GM12878 (cell line): ENCODE data around the gene SLC45A3. TPM values are rescaled to one million over a fixed set of nuclear protein-coding genes. Genes with fewer than 3 reads are reported as not detected.

Experiments
- CHD1 ChIP-seq: IDR thresholded peaks from 2 replicates; pipeline ENCODE4 v1.6.1; 2012; ENCODE audit warnings: low read depth, low read length, improper control_type of control experiment
- EED ChIP-seq: sonication (generic); IDR thresholded peaks from 2 replicates; pipeline ENCODE4 v1.6.1; 2016; ENCODE audit warnings: antibody characterized with exemption, low read depth
- MTA2 ChIP-seq: fragments of 450-650 bp; IDR thresholded peaks from 2 replicates; pipeline ENCODE4 v1.6.1; 2016; ENCODE audit warnings: low read depth, mild to moderate bottlenecking, moderate library complexity
- POLR2AphosphoS2 ChIP-seq: IDR thresholded peaks from 2 replicates; pipeline ENCODE4 v1.6.1; 2011; ENCODE audit warnings: low read depth, mild to moderate bottlenecking, low read length, improper control_type of control experiment, moderate library complexity
- RELA ChIP-seq: fragments of 450-650 bp; IDR thresholded peaks from 2 replicates; pipeline ENCODE4 v1.8.0; 2014; ENCODE audit warnings: borderline replicate concordance; ENCODE audit not compliant: partially characterized antibody
- SIX5 ChIP-seq: IDR thresholded peaks from 2 replicates; pipeline ENCODE4 v1.6.1; 2011; ENCODE audit warnings: mild to moderate bottlenecking, low read depth, low read length, moderate library complexity; ENCODE audit not compliant: severe bottlenecking
- polyA plus RNA-seq, 11 experiments: library from polyadenylated mRNA; depleted of rRNA in 4 of 11; unstranded in 6 of 11; stranded (reverse) in 5 of 11; fragments of >200 nt; fragmentation: Nextera tagmentation in 4 of 11; fragmentation: Illumina TruSeq in 1 of 11; extraction: Ambion mirVana in 4 of 11; extraction: Trizol in 1 of 11; gene quantifications; 1 replicate in 1 of 11; 2 replicates in 10 of 11; pipeline versions ENCODE4 v1.2.1 to v1.2.3, GENCODE V29; 2011 to 2016; ENCODE audit warnings: inconsistent platforms in 2 of 11, missing spikeins in 2 of 11, low read depth in 1 of 11
- total RNA-seq, 4 experiments: library from RNA; depleted of rRNA in 3 of 4; stranded (reverse); fragments of >200 nt in 3 of 4; fragmentation: Illumina TruSeq in 1 of 4; extraction: Trizol in 1 of 4; gene quantifications; 2 replicates each; pipeline versions ENCODE4 v1.2.1 to v1.2.3, GENCODE V29; 2013 to 2021
- TF ChIP-seq, protein P1 (sequence below), 3 experiments: IDR thresholded peaks in 2 of 3; conservative IDR thresholded peaks in 1 of 3; 2 replicates each; pipeline ENCODE4 v1.5.1; 2011; ENCODE audit warnings: low read depth in 3 of 3, low read length in 3 of 3, mild to moderate bottlenecking in 3 of 3, control low read depth in 2 of 3, moderate library complexity in 2 of 3, inconsistent platforms in 1 of 3, mixed read lengths in 1 of 3; ENCODE audit not compliant: control insufficient read depth in 2 of 3, insufficient read depth in 1 of 3; ENCODE audit errors: extremely low read depth in 1 of 3
- TF ChIP-seq, protein P2 (sequence below): fragments of 450-650 bp; IDR thresholded peaks from 2 replicates; pipeline ENCODE4 v1.6.1; 2018; ENCODE audit warnings: mild to moderate bottlenecking, low read depth, moderate library complexity; ENCODE audit not compliant: partially characterized antibody
- TF ChIP-seq, protein P3 (sequence below): fragments of 450-650 bp; IDR thresholded peaks from 2 replicates; pipeline ENCODE4 v1.6.1; 2017; ENCODE audit warnings: mild to moderate bottlenecking

SLC45A3 gene
- total and polyA plus RNA-seq, 10 of the 15 experiments (the other 5 are each of a cell fraction or from before 2014, with no cell fraction given) = 0.26 to 10.3 (median 4.1) TPM

DNA sequence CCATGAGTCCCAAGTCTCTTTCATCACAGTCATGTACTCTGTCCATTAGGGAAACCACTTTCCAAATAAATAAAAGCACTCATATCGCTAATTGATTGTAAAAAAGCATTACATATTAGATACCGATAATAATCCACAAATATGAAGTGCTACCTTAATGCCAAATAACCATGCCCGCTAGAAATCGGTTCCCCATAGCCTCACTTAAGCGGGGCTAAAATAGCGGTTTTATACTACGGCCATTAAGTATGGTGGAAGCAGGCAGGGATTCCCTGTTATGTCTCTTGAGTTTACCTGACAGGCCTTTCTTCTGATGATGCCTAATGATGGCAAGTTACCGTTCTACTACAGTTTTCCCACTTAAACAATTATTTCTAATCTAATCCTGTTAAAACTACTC is 52.4 kb downstream of the SLC45A3 start (continued):
- TF ChIP-seq POLR2AphosphoS2 (no peak), EED (no peak), CHD1 (no peak), SIX5 (no peak), RELA (no peak), MTA2 (no peak)
- TF ChIP-seq, protein P1, sequence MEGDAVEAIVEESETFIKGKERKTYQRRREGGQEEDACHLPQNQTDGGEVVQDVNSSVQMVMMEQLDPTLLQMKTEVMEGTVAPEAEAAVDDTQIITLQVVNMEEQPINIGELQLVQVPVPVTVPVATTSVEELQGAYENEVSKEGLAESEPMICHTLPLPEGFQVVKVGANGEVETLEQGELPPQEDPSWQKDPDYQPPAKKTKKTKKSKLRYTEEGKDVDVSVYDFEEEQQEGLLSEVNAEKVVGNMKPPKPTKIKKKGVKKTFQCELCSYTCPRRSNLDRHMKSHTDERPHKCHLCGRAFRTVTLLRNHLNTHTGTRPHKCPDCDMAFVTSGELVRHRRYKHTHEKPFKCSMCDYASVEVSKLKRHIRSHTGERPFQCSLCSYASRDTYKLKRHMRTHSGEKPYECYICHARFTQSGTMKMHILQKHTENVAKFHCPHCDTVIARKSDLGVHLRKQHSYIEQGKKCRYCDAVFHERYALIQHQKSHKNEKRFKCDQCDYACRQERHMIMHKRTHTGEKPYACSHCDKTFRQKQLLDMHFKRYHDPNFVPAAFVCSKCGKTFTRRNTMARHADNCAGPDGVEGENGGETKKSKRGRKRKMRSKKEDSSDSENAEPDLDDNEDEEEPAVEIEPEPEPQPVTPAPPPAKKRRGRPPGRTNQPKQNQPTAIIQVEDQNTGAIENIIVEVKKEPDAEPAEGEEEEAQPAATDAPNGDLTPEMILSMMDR (IDR thresholded peaks at IDR 0.05 in 2 of 3, conservative IDR thresholded peaks at IDR 0.05 in 1 of 3; ENCODE audit: control insufficient read depth in 2 of 3, extremely low read depth in 1 of 3, insufficient read depth in 1 of 3, low read depth in 3 of 3, low read length in 3 of 3) = no peak
- TF ChIP-seq, protein P2, sequence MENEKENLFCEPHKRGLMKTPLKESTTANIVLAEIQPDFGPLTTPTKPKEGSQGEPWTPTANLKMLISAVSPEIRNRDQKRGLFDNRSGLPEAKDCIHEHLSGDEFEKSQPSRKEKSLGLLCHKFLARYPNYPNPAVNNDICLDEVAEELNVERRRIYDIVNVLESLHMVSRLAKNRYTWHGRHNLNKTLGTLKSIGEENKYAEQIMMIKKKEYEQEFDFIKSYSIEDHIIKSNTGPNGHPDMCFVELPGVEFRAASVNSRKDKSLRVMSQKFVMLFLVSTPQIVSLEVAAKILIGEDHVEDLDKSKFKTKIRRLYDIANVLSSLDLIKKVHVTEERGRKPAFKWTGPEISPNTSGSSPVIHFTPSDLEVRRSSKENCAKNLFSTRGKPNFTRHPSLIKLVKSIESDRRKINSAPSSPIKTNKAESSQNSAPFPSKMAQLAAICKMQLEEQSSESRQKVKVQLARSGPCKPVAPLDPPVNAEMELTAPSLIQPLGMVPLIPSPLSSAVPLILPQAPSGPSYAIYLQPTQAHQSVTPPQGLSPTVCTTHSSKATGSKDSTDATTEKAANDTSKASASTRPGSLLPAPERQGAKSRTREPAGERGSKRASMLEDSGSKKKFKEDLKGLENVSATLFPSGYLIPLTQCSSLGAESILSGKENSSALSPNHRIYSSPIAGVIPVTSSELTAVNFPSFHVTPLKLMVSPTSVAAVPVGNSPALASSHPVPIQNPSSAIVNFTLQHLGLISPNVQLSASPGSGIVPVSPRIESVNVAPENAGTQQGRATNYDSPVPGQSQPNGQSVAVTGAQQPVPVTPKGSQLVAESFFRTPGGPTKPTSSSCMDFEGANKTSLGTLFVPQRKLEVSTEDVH = no peak
- TF ChIP-seq, protein P3, sequence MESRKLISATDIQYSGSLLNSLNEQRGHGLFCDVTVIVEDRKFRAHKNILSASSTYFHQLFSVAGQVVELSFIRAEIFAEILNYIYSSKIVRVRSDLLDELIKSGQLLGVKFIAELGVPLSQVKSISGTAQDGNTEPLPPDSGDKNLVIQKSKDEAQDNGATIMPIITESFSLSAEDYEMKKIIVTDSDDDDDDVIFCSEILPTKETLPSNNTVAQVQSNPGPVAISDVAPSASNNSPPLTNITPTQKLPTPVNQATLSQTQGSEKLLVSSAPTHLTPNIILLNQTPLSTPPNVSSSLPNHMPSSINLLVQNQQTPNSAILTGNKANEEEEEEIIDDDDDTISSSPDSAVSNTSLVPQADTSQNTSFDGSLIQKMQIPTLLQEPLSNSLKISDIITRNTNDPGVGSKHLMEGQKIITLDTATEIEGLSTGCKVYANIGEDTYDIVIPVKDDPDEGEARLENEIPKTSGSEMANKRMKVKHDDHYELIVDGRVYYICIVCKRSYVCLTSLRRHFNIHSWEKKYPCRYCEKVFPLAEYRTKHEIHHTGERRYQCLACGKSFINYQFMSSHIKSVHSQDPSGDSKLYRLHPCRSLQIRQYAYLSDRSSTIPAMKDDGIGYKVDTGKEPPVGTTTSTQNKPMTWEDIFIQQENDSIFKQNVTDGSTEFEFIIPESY = peak; percentile 86
